H7 (cell line): Measurements from ENCODE around the gene CAPN8. TPM values are rescaled to one million over a fixed set of nuclear protein-coding genes. Genes with fewer than 3 reads are reported as not detected.

Experiments used
- DNase-seq: peaks from one replicate; pipeline ENCODE4 v3.0.0; 2012
- H3K27me3 ChIP-seq: 2 replicates; pipeline ENCODE4 v1.6.0; 2011; ENCODE audit warnings: mild to moderate bottlenecking, low read length; ENCODE audit not compliant: control insufficient read depth, insufficient read depth
- H3K36me3 ChIP-seq: replicated peaks from 2 replicates; pipeline ENCODE4 v1.5.1; 2011; ENCODE audit warnings: low read length; ENCODE audit not compliant: control insufficient read depth, insufficient read depth
- H3K4me3 ChIP-seq: 2 replicates; pipeline ENCODE4 v1.5.1; 2011; ENCODE audit warnings: low read depth, mild to moderate bottlenecking, control low read depth, low read length, moderate library complexity; ENCODE audit not compliant: insufficient read depth
- total RNA-seq: library from RNA; depleted of rRNA; stranded (reverse); fragments of >200 nt; shearing (Covaris generic); gene quantifications from 2 replicates; pipeline ENCODE4 v1.2.3, GENCODE V29; 2014

Gene CAPN8
- total RNA-seq, 1 experiment from 2014 or later, result not detected

GRCh38 chr1:223551610-223552009 is 113.9 kb downstream of the CAPN8 start:
- H3K4me3 ChIP-seq, result no peak overlapping the region
- DNase-seq, result no peak

GRCh38 chr1:223549740-223550139 is 115.8 kb downstream of the CAPN8 start:
- Histone ChIP-seq H3K27me3 (no peaks in the 10 kb centered on the region), H3K4me3 (no peak overlapping the region), H3K36me3 (no peaks in the 10 kb centered on the region)
- DNase-seq, result peak; percentile 21

More at GRCh38 chr1:223551610-223552009, 113.9 kb downstream of the CAPN8 start:
- Histone ChIP-seq H3K27me3 (no peaks in the 10 kb centered on the region), H3K36me3 (no peaks in the 10 kb centered on the region)

DNA sequence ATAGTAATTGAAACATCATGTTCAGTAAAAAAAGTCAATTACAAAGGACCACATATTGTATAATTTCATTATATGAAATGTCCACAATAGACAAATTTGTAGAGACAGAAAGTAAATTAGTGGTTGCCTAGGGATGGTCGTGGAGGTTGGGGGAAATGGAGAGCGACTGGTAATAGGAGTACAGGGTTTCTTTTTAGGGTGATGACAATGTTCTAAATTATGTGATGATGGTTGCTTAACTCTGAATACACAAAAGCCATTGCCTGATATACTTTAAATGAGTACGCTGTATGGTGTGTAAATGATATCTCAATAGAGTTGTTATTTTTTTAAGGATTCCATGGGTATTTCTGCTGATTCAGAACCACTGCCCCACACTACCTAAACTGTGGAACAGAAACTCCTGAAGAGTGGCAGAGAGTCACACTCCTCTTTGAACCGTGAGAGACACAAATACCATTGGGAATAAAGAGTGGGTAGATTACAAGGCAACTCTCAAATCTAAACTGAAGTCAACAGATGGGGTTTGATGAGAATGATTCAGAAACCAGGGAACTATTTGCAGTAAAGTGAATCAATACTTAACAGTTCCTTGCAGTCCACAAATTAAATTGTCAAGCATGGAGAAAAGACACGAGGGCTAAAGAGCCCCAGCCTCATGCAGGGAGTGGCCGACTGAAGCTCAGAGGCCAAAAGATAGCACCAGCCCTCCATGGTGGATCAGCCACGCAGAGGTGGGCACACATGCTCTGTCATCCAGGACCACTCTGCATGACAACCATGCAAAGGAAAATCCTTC is 118.0 kb downstream of the CAPN8 start:
- DNase-seq, result no peak
- no peaks in the 10 kb centered on the region for H3K36me3 ChIP-seq
- H3K4me3 ChIP-seq, result no peak overlapping the region
- no peaks in the 10 kb centered on the region for H3K27me3 ChIP-seq

- H3K27me3 ChIP-seq, result no peaks in the 10 kb centered on the region
- no peaks in the 10 kb centered on the region for H3K36me3 ChIP-seq
- no peak overlapping the region for H3K4me3 ChIP-seq
- no peak for DNase-seq
These were observed 120.2 kb downstream of the CAPN8 start for GRCh38 chr1:223545343-223545742.

DNA sequence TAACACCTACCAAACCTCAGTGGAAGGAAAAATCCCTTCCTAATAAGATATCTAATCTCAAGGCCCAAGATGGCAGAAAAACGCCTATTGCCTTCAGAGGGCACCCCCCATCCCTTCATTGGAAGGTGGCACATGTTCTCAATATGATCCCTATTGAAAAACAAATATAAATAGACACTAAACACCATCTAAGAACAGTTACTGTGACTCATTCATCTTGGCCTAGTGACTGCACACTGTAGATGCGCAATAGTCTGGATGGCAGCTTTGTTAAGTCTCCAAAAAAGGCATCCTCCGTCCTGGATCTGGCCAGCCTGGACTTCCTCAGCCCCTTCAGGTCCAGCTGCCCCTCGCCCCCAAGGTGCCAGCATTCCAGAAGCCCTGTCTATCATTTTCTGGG is 121.9 kb downstream of the CAPN8 start:
- no peaks in the 10 kb centered on the region for H3K36me3 ChIP-seq
- no peaks in the 10 kb centered on the region for H3K27me3 ChIP-seq
- DNase-seq, result no peak
- H3K4me3 ChIP-seq, result no peak overlapping the region

GRCh38 chr1:223542831-223543230 is 122.7 kb downstream of the CAPN8 start:
- H3K4me3 ChIP-seq, result no peak overlapping the region
- H3K36me3 ChIP-seq, result no peaks in the 10 kb centered on the region
- DNase-seq, result no peak

GRCh38 chr1:223540485-223541106 is 124.9 kb downstream of the CAPN8 start:
- no peaks in the 10 kb centered on the region for H3K27me3 ChIP-seq
- H3K4me3 ChIP-seq, result no peak overlapping the region
- peak; percentile 20 for DNase-seq
- H3K36me3 ChIP-seq, result no peaks in the 10 kb centered on the region

More at GRCh38 chr1:223542831-223543230, 122.7 kb downstream of the CAPN8 start:
- no peaks in the 10 kb centered on the region for H3K27me3 ChIP-seq

DNA sequence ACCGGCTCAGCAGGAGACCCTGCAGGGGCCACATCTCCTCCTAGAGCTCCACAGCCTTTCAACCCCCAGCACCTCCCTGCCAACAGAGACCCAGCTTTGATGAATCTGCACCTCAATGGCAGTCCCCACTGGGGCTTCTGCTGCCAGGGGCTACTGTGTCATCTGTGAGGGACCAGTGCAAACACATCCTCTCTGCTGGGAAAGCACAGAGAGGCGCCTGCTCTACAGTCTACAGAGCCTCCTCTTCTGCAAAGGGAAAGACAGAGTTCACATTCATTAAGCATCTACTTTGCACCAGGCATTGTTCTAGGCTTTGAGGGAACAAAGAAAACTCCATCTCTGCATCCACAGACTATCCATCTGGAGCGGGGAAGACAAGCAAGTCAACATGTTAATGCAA is 125.8 kb downstream of the CAPN8 start:
- H3K4me3 ChIP-seq, result no peak overlapping the region
- peak; percentile 17 for DNase-seq
- no peaks in the 10 kb centered on the region for H3K27me3 ChIP-seq
- H3K36me3 ChIP-seq, result no peaks in the 10 kb centered on the region

- no peak for DNase-seq
- Histone ChIP-seq H3K27me3 (no peaks in the 10 kb centered on the region), H3K36me3 (no peaks in the 10 kb centered on the region), H3K4me3 (no peak overlapping the region)
These were observed 126.5 kb downstream of the CAPN8 start for GRCh38 chr1:223538981-223539380.

DNA sequence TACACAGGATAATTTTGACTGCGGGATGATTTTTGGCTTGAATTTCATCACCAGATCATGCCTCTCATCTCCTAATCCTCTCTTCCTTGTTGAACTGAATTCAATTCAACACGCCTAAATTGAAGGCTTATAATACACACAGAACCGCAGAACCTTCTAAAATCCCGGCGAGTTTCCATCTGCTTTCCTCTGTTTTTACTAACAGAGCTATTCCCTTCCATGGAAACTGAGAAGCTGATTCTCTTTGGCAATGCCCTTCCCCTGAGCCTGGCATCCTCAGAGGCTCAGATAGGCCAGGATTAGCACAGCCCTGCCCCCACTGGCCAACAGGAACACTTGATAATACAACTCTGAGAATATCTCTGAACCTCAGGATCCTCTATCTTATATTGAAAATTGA is 130.2 kb downstream of the CAPN8 start:
- Histone ChIP-seq H3K4me3 (no peak overlapping the region), H3K36me3 (no peaks in the 10 kb centered on the region), H3K27me3 (no peaks in the 10 kb centered on the region)
- DNase-seq, result peak; percentile 25

DNA sequence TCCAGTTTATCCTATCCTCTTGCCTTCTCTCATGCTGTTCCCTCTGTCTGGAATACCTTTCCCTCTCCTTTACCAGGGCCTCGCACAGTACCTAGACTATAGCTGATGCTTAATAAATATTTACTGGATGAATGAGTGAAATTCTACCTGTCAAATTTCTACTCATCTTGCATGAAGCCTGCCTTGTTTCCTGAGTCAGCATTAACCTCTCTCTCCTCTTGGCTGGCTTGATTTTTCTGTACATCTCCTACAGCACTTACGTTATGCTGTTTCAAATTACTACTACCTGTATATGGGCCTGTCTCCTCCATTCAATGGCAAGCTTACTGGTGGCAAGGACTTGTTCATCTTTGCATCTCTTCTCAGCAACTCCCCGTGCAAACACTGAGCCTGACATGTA is 130.8 kb downstream of the CAPN8 start:
- H3K27me3 ChIP-seq, result no peaks in the 10 kb centered on the region
- no peaks in the 10 kb centered on the region for H3K36me3 ChIP-seq
- DNase-seq, result no peak
- no peak overlapping the region for H3K4me3 ChIP-seq

- DNase-seq, result no peak
- H3K36me3 ChIP-seq, result no peaks in the 10 kb centered on the region
- no peak overlapping the region for H3K4me3 ChIP-seq
- H3K27me3 ChIP-seq, result no peaks in the 10 kb centered on the region
These were observed 131.8 kb downstream of the CAPN8 start for GRCh38 chr1:223533708-223534107.

DNA sequence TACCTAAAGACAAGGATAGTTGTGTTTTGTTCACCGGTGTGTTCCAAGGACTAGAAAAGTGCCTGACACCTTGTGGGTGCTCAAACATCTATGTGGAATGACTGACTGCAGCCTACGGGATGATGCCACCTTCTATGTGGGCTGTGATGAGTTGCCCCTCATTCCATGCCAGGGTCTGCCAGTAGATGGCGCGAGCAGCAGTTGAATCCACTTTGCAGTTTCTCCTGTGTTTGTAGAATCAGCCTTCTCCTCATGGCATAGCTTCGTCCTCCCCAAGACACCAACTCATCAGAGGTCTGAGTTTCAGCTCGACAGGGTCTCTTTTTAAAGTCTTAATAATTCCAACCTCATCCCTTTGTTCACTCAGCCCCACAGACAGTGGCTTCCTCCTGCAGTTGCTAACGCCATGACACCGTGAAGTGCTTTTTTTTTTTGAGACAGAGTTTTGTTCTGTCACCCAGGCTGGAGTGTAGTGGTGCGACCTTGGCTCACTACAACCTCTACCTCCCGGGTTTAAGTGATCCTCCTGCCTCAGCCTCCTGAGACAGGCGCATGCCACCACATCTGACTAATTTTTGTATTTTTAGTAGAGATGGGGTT is 133.7 kb downstream of the CAPN8 start:
- no peak overlapping the region for H3K4me3 ChIP-seq
- no peaks in the 10 kb centered on the region for H3K36me3 ChIP-seq
- DNase-seq, result peak; percentile 74
- H3K27me3 ChIP-seq, result no peaks in the 10 kb centered on the region

GRCh38 chr1:223525957-223526356 is 139.5 kb downstream of the CAPN8 start:
- no peak for DNase-seq
- Histone ChIP-seq H3K36me3 (no peaks in the 10 kb centered on the region), H3K4me3 (no peak overlapping the region), H3K27me3 (no peaks in the 10 kb centered on the region)

DNA sequence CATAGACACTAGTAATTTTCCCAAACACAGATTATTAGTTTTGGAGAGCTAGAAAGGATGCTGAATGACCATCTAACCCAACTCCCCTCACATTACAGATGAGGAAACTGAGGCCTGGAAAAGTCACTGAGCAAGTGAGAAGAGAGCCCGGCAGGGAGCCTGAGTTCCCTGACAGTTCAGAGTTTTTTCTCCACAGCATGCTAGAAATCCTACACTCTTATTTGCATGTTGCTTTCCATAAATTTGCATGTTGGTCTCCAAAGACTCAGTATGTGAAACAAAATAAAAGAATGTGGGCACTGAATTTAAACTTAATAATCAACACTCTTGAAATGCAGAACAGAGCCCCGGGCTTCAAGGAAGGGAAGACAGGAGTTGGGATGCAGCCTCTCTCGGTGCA is 140.0 kb downstream of the CAPN8 start:
- DNase-seq, result no peak
- H3K4me3 ChIP-seq, result no peak overlapping the region
- no peaks in the 10 kb centered on the region for H3K36me3 ChIP-seq
- H3K27me3 ChIP-seq, result no peaks in the 10 kb centered on the region
